Type B pancreatic cell (in vitro differentiated cells): ENCODE results near the gene EMSY. TPM values are rescaled to one million over a fixed set of nuclear protein-coding genes. Genes with fewer than 3 reads are reported as not detected.
"Not testable (repeated sequence)": the region's sequence is repeated elsewhere in the genome, so short reads cannot be mapped to it uniquely, and the experiment has no call there.

Experiments
- DNase-seq: peaks from one replicate; pipeline ENCODE4 v3.0.0; 2021; ENCODE audit warnings: mixed read lengths; ENCODE audit not compliant: unreplicated experiment; ENCODE audit errors: extremely low spot score
- H3K27ac Mint-ChIP-seq: 2 replicates; pipeline ENCODE4 v1.8.0; 2021; ENCODE audit warnings: mild to moderate bottlenecking, mixed read lengths
- H3K27me3 Mint-ChIP-seq: 2 replicates; pipeline ENCODE4 v1.8.0; 2021; ENCODE audit warnings: mixed read lengths
- H3K36me3 Mint-ChIP-seq: 2 replicates; pipeline ENCODE4 v1.8.0; 2021; ENCODE audit warnings: mixed read lengths
- H3K4me1 Mint-ChIP-seq: one replicate; pipeline ENCODE4 v1.8.0; 2021; ENCODE audit warnings: mixed read lengths; ENCODE audit not compliant: unreplicated experiment
- H3K4me3 Mint-ChIP-seq: 2 replicates; pipeline ENCODE4 v1.8.0; 2021; ENCODE audit warnings: mild to moderate bottlenecking, mixed read lengths
- H3K9me3 Mint-ChIP-seq: 2 replicates; pipeline ENCODE4 v1.8.0; 2021; ENCODE audit warnings: mixed read lengths
- long read RNA-seq: library from polyadenylated mRNA; unstranded; transcript quantifications from one replicate; pipeline ENCODE4 v2.0.0, GENCODE V29; 2020
- total RNA-seq: library from RNA; stranded (reverse); gene quantifications from 2 replicates; pipeline ENCODE4 v1.2.1, GENCODE V29; 2021; ENCODE audit warnings: low replicate concordance
- TF ChIP-seq, protein P1 (sequence below): fragments of 200-600 bp; sonication (generic); conservative IDR thresholded peaks from 2 replicates; pipeline ENCODE4 v1.5.0; 2021; ENCODE audit warnings: antibody characterized with exemption, mild to moderate bottlenecking

Gene EMSY, protein sequence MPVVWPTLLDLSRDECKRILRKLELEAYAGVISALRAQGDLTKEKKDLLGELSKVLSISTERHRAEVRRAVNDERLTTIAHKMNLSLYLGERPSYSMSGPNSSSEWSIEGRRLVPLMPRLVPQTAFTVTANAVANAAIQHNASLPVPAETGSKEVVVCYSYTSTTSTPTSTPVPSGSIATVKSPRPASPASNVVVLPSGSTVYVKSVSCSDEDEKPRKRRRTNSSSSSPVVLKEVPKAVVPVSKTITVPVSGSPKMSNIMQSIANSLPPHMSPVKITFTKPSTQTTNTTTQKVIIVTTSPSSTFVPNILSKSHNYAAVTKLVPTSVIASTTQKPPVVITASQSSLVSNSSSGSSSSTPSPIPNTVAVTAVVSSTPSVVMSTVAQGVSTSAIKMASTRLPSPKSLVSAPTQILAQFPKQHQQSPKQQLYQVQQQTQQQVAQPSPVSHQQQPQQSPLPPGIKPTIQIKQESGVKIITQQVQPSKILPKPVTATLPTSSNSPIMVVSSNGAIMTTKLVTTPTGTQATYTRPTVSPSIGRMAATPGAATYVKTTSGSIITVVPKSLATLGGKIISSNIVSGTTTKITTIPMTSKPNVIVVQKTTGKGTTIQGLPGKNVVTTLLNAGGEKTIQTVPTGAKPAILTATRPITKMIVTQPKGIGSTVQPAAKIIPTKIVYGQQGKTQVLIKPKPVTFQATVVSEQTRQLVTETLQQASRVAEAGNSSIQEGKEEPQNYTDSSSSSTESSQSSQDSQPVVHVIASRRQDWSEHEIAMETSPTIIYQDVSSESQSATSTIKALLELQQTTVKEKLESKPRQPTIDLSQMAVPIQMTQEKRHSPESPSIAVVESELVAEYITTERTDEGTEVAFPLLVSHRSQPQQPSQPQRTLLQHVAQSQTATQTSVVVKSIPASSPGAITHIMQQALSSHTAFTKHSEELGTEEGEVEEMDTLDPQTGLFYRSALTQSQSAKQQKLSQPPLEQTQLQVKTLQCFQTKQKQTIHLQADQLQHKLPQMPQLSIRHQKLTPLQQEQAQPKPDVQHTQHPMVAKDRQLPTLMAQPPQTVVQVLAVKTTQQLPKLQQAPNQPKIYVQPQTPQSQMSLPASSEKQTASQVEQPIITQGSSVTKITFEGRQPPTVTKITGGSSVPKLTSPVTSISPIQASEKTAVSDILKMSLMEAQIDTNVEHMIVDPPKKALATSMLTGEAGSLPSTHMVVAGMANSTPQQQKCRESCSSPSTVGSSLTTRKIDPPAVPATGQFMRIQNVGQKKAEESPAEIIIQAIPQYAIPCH (N-terminal part only)
- 20.1 and 32.3 TPM in 2 replicates for total RNA-seq
- long read RNA-seq, partial matches to known transcripts, result 10 of 16 reads
- long read RNA-seq, other reads (novel, unspliced or antisense), result 6 of 16 reads

DNA sequence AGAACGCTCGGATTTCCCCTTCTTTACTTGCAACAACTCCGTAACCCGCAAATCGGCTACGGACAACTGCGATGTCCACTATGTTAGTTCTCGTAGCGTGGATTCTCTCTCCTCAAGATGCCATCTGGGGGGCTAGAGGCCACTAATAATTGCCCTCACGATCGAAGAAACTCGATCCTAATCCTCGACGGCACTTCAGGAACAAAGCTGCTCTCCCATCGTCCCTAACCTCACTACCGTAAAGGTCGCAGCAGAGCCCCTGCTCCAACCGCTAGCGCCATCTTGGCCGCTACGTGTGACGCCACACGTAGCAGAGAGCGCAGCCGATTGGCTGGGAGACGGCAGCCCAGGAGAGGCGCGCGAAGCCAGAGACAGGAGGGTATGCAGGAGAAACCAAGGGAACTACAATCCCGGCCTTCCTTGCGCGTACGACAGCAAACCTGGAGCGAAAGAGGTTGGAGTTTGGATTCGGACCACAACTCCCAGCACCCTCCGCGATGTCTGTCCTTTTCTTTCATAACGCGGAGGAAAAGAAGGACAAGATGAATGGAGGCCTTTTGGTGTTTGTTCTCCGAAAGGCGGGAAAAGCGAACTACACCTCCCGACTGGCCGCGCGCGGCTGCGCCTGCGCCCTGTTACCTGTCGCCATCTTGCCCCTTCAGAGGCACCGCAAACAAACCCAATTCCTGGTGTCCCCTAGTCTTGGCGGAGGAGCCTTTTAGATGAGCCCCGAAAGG is at the start of gene EMSY:
TSS of gene EMSY (plus strand) at position 635 of the 737 bp plus-strand sequence. CDS start 1,921 bp downstream, outside the sequence.
- DNase-seq, result peak; percentile 95
- Mint-ChIP-seq H3K36me3 (peaks cover 18% of the 10 kb centered on the region), H3K4me1 (peaks cover 15% of the 10 kb centered on the region), H3K27ac (peak within 1 kb of the TSS; percentile 99), H3K27me3 (no peaks in the 10 kb centered on the region), H3K9me3 (no peaks in the 10 kb centered on the region), H3K4me3 (peak within 1 kb of the TSS; percentile 99)
- TF ChIP-seq, protein P1, sequence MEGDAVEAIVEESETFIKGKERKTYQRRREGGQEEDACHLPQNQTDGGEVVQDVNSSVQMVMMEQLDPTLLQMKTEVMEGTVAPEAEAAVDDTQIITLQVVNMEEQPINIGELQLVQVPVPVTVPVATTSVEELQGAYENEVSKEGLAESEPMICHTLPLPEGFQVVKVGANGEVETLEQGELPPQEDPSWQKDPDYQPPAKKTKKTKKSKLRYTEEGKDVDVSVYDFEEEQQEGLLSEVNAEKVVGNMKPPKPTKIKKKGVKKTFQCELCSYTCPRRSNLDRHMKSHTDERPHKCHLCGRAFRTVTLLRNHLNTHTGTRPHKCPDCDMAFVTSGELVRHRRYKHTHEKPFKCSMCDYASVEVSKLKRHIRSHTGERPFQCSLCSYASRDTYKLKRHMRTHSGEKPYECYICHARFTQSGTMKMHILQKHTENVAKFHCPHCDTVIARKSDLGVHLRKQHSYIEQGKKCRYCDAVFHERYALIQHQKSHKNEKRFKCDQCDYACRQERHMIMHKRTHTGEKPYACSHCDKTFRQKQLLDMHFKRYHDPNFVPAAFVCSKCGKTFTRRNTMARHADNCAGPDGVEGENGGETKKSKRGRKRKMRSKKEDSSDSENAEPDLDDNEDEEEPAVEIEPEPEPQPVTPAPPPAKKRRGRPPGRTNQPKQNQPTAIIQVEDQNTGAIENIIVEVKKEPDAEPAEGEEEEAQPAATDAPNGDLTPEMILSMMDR, result no peak

DNA sequence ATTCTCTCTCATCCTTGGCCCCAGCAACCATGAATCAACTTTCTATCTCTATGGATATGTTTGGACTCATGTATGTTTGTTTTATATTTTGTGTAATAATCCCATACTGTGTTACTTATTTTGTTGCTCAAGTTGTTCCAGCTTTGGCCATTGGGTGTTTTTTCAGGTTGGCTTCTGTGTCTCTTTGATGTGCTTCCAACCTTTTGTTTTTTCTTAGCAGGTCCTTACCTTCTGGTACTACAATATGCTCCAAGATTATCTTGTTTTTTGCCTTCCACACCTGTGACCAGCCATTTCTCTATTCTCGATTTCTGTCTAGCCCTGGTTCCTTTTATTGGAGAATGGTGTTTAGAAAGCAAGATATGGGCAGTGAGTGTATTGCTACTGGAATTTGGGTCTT is 49.5 kb upstream of the EMSY start:
- Mint-ChIP-seq H3K27ac (no peak overlapping the region), H3K9me3 (no peaks in the 10 kb centered on the region), H3K4me1 (peaks cover 6% of the 10 kb centered on the region), H3K4me3 (no peak overlapping the region), H3K27me3 (peaks cover 11% of the 10 kb centered on the region), H3K36me3 (no peaks in the 10 kb centered on the region)
- TF ChIP-seq, protein P1, result no peak
- DNase-seq, result no peak

DNA sequence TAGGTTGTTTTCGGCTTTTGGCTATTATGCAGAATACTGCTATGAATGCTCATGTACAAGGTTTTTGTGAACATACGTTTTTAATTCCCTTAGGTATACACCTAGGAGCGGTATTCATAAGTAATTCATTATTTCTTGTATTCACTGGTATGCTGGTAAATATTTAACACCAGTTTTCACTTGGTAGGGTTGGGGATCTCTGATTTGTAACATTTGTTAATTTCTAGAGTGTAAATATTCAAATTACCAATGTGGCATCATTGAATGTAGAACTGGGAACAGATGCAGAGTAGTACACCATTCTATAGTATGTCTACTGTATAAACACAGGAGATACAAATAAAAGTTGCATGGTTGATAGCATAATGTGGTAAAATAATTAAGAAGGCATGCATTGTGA is 47.4 kb upstream of the EMSY start:
- Mint-ChIP-seq H3K4me1 (peaks cover 4% of the 10 kb centered on the region), H3K9me3 (no peaks in the 10 kb centered on the region), H3K27ac (no peak overlapping the region), H3K27me3 (peaks cover 6% of the 10 kb centered on the region), H3K4me3 (no peak overlapping the region), H3K36me3 (no peaks in the 10 kb centered on the region)
- TF ChIP-seq, protein P1, result no peak
- no peak for DNase-seq

DNA sequence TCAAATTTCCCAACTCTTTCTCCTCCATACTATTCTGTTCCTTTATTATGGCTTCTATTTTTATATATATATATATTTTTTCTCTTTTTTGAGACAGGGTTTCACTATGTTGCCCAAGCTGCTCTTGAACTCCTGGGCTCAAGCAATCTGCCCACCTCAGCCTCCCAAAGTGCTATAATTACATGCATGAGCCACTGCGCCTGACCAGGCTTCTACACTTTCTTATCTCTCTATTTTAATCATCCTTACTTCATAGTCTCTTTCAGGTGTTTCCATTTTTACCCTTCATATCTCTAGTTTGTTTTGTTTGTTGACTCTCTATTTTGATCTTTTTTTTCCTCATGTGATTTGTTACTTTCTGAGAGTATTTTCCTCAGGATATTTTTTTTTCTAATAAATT is 43.9 kb upstream of the EMSY start:
- DNase-seq, result no peak
- Mint-ChIP-seq H3K4me3 (no peak overlapping the region), H3K27ac (no peak overlapping the region), H3K27me3 (no peaks in the 10 kb centered on the region), H3K4me1 (peaks cover 4% of the 10 kb centered on the region), H3K36me3 (no peaks in the 10 kb centered on the region), H3K9me3 (no peaks in the 10 kb centered on the region)
- TF ChIP-seq, protein P1, result no peak

DNA sequence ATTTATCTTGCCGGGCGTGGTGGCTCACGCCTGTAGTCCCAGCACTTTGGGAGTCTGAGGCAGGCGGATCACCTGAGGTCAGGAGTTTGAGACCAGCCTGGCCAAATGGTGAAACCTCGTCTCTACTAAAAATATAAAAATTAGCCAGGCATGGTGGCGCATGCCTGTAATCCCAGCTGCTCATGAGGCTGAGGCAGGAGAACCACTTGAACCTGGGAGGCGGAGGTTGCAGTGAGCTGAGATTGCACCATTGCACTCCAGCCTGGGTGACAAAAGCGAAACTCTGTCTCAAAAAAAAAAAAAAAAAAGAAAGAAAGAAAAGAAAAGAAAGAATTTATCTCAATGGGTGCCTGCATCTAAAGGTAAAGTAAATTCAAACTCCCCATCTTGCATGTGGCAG is 43.3 kb upstream of the EMSY start:
- not testable (repeated sequence) for H3K4me1 Mint-ChIP-seq, H3K27ac Mint-ChIP-seq, DNase-seq, H3K36me3 Mint-ChIP-seq, H3K27me3 Mint-ChIP-seq, H3K9me3 Mint-ChIP-seq, H3K4me3 Mint-ChIP-seq
